NCI-H2107 (cell line): ENCODE data around the gene MALRD1.
"Not testable (repeated sequence)": the region's sequence is repeated elsewhere in the genome, so short reads cannot be mapped to it uniquely, and the experiment has no call there.

ENCODE experiments used
- DNase-seq: peaks from one replicate; lab custom pipeline; 2025; lab: John Stamatoyannopoulos, UW

MALRD1 gene

GRCh38 chr10:19493917-19494316 is 445.3 kb downstream of the MALRD1 start:
- DNase-seq: no peak

GRCh38 chr10:19497026-19497425 is 448.4 kb downstream of the MALRD1 start:
- no peak for DNase-seq

GRCh38 chr10:19498393-19499290 is 450.0 kb downstream of the MALRD1 start:
- no peak for DNase-seq

- DNase-seq: no peak
Measured at GRCh38 chr10:19499291-19499770, 450.7 kb downstream of the MALRD1 start.

- no peak for DNase-seq
Measured at GRCh38 chr10:19500959-19501358, 452.4 kb downstream of the MALRD1 start.

GRCh38 chr10:19505320-19506312 is 457.0 kb downstream of the MALRD1 start:
- DNase-seq: no peak

- not testable (repeated sequence) for DNase-seq
Measured at GRCh38 chr10:19510005-19510732, 461.6 kb downstream of the MALRD1 start.

- no peak for DNase-seq
Measured at GRCh38 chr10:19518109-19518508, 469.5 kb downstream of the MALRD1 start.

- DNase-seq: no peak
Measured at GRCh38 chr10:19518632-19519031, 470.0 kb downstream of the MALRD1 start.

GRCh38 chr10:19531324-19531723 is 482.7 kb downstream of the MALRD1 start:
- no peak for DNase-seq

GRCh38 chr10:19532411-19532810 is 483.8 kb downstream of the MALRD1 start:
- DNase-seq: no peak

GRCh38 chr10:19541299-19541698 is 492.7 kb downstream of the MALRD1 start:
- no peak for DNase-seq

GRCh38 chr10:19546224-19546623 is 497.6 kb downstream of the MALRD1 start:
- DNase-seq: no peak

GRCh38 chr10:19549503-19549902 is 500.9 kb downstream of the MALRD1 start:
- no peak for DNase-seq

GRCh38 chr10:19556666-19557065 is 508.1 kb downstream of the MALRD1 start:
- no peak for DNase-seq

GRCh38 chr10:19561181-19561580 is 512.6 kb downstream of the MALRD1 start:
- DNase-seq: no peak

GRCh38 chr10:19563388-19564141 is 515.0 kb downstream of the MALRD1 start:
- DNase-seq: no peak

- no peak for DNase-seq
Measured at GRCh38 chr10:19570120-19570519, 521.5 kb downstream of the MALRD1 start.

- DNase-seq: no peak
Measured at GRCh38 chr10:19570991-19571390, 522.4 kb downstream of the MALRD1 start.

GRCh38 chr10:19572056-19572455 is 523.5 kb downstream of the MALRD1 start:
- no peak for DNase-seq

GRCh38 chr10:19576576-19576975 is 528.0 kb downstream of the MALRD1 start:
- DNase-seq: no peak
